NCI-H345 (cell line): ENCODE results near the gene NDUFV2.

Source experiments
- DNase-seq: peaks from one replicate; lab custom pipeline; 2025; lab: John Stamatoyannopoulos, UW

NDUFV2 gene

GRCh38 chr18:9117980-9118841 lies 15.7 kb downstream of the NDUFV2 start:
- DNase-seq = no peak

GRCh38 chr18:9120796-9121195 lies 18.3 kb downstream of the NDUFV2 start:
- no peak for DNase-seq

DNA sequence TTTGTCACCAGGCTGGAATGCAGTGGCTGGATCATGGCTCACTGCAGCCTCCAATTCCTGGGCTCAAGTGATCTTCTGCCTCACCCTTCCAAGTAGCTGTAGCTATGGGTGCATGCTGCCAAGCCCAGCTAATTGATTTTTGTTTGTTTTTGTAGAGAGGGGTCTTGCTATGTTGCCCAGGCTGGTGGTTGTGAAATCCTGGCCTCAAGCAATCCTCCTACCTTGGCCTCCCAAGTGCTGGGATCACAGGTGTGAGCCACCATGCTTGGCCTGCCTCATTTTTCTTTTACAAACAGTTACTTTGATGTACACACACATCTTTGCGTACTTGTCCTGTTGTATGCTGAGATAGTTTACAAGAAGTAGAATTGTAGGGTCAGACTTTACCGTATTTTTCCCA lies 21.0 kb downstream of the NDUFV2 start:
- DNase-seq = no peak

GRCh38 chr18:9124824-9125223 lies 22.3 kb downstream of the NDUFV2 start:
- DNase-seq = no peak

DNA sequence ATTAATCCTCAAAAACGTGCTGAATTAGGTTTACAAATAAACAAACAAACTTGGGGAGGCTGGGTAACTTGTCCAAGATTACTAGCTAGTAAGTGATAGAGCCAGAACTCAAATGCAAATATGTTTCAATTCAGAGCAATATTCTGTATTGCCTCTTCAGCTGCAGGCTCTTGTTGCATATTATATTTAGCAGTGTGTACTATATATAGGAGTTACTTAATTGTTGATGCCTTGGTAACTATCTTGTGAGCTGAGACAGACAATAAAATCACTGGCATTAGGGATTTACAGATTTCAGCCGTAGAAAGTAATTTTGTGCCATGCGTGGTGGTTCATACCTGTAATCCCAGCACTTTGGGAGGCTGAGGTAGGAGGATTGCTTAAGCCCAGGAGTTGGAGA lies 23.8 kb downstream of the NDUFV2 start:
- no peak for DNase-seq

DNA sequence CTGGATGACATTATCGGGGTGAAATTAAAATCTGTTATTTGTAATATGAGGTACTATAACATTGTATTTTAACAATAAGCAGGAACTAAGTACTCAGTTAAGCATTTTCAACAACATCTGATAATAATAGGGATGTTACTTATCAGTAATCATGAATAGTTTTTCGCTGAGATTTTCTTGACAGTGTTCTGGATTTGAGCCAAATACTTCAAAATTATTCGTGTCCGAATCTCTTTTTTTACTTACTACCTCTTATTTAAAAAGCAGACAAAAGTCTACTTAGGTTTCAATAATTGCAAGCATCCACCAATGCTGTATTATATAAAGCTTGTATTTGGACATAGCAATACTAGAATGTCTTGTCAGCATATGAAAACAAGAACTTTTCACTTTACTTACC lies 27.7 kb downstream of the NDUFV2 start:
- DNase-seq = no peak

DNA sequence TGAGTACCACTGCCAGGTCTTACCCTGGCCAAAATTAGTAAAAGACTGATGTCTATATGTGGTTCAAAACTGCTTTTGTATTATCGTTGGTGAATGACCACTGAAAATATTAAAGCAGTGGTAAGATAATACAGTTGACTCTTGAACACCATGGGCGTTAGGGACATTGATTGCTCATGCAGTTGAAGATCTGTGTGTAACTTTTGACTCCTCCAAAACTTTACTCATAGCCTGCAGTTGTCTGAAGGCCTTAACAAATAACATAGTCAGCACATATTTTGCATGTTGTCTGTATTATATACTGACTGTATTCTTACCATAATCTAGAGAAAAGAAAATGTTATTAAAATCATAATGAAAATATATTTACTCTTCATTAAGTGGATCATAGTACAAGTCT lies 28.3 kb downstream of the NDUFV2 start:
- DNase-seq = no peak

- no peak for DNase-seq
Observed at GRCh38 chr18:9132628-9133027, 30.1 kb downstream of the NDUFV2 start.

DNA sequence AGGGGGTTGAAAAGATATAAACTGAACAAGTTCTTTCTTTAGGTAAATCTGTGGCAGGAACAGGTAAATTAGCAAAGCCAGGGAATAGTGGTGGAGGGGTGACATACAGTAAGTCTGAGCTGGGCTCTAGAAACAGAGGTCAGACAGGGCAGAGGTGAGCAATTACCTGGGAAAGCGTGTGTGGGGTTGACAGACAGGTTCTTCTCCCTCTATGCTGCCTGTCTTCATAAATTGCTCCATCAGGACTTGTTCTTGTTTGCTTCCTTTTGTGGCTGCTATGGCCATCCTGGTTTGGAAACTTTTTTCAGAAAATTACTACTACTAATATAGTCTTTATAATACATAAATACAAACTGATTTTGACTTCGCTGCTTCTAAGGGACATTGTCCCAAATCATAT lies 30.7 kb downstream of the NDUFV2 start:
- no peak for DNase-seq

DNA sequence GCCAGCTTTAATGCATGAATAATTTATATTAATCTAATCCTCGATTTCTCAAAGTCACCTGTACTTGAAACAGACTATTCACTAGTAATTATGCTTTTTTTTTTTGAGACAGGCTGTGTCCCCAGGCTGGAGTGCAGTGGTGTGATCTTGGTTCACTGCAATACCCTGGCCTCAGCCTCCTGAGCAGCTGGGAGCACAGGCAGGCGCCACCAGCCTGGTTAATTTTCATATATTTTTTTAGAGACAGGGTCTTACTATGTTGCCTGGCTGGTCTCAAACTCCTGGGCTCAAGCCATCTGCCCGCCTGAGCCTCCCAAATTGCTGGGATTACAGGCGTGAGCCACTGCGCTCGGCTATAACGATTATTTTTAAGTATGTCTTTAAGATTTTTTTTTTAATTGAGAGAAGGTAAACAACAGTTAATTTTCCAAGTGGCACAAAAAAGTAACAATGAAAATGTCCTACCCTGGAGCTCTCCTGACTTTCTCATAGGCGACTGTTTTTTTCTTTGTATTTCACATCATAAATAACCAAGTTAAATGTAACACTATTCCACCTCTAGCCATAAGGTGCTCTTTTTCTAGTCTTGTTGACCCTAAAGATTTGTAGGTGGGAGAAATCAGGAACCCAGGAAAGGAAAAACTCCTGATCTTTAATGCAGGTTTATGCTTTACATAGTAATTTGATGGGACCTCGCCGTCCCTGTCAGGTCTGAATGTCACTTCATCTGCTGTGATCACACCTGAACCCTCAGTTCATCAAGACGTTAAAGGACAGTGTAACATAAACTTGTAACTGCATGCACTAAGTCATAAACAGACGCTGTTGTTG lies 32.8 kb downstream of the NDUFV2 start:
- DNase-seq = no peak

DNA sequence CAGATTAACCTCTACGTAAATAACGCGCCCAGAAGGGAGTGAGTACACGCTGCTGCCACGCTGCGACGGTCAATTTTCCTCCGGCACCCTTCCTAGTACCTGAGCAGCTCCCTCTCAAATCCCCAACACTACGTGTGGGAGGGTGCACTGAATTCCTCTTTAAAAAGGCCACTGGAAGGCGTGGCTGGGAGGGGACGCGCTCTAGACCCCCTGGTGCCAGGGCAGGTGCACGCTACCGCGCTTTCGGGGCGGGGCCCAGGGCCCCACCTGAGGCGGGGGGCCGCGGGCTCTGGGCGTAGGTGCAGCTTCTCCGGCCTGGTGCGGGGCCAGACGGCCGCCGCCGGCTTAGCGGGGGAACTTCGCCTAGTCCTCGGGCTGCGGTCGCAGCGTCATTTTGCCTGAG lies 33.4 kb downstream of the NDUFV2 start:
- peak; percentile 95 for DNase-seq

- DNase-seq = peak; percentile 98
Observed at GRCh38 chr18:9136315-9137155, 34.0 kb downstream of the NDUFV2 start, which contains the start of gene ANKRD12. ANKRD12 (plus strand) TSS chr18:9136781; CDS start chr18:9182433, 45,652 bp downstream.

- peak; percentile 83 for DNase-seq
Observed at GRCh38 chr18:9137168-9138066, 34.9 kb downstream of the NDUFV2 start.

DNA sequence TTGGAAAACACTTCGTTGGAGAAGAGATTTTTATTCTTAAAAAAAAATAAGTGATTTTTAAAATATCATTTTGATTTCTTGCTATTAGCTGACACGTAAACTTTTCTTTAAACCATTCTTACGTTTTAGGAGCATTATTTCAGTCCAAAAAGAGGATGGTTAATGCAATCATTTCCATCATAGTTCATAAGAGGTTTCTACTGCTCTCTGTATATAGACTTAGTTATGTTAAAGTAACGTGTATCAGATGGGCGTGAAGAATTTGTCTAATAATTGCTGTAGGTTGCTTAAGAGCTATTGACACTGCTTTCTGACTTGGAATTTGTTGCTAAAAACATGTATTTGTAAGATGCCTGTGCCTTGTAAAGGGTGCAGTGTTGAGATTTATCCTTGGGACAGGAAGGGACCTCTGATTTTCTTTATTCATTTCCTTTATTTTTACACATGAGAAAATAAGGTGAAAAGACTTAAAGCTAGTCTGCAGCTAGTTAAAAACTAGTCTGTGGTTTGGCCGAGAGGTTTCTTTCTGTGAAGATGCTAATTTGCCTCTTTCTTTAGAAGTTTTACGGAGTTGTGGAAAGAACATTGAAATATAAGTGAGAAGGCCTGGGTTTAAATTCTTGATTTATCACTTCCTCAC lies 37.0 kb downstream of the NDUFV2 start:
- DNase-seq = no peak

GRCh38 chr18:9140381-9140780 lies 37.9 kb downstream of the NDUFV2 start:
- DNase-seq = no peak

DNA sequence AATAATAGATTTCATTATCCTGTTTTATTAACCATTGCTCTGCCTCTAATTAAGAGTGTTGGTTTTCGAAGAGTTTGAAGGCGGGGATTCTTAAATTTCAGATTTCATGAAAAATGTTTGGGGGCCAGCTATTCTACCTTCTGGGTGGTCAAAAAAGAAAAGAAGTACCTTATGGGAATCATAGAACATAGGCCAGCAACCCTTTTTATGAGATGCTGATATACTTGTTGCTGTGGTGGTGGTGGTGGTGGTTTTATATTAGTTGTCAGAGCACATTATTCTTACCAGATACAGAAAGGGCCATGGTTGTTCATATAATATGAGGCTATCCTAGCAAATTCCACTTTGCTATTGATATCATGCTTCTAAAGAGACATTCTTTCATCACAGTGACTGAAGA lies 38.5 kb downstream of the NDUFV2 start:
- no peak for DNase-seq

DNA sequence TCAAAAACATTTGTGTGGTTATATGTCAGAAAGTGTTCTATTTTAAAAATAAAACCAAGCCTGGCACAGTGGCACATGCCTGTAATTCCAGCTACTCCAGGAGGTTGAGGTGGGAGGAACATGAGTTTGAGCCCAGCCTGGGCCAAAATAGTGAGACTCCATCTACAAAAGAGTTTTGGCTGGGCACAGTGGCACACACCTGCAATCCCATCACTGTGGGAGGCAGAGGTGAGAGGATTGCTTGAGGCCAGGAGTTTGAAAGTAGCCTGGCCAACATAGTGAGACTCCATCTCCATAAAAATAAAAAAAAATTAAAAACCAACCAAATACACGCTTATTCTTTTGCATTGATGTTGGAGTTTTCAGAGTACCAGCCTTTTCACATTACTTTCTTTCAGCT lies 43.7 kb downstream of the NDUFV2 start:
- DNase-seq = no peak

- DNase-seq = peak; percentile 34
Observed at GRCh38 chr18:9147440-9148202, 45.1 kb downstream of the NDUFV2 start.

GRCh38 chr18:9148203-9148552 lies 45.7 kb downstream of the NDUFV2 start:
- no peak for DNase-seq

GRCh38 chr18:9150121-9150520 lies 47.6 kb downstream of the NDUFV2 start:
- no peak for DNase-seq
